Keratinocyte (primary cell): ENCODE measurements around the gene ATXN3L. TPM values are rescaled to one million over a fixed set of nuclear protein-coding genes. Genes with fewer than 3 reads are reported as not detected.

Experiments
- DNase-seq: peaks from one replicate; pipeline ENCODE4 v3.0.0-alpha.2; 2011; ENCODE audit warnings: low read depth, missing footprints, low spot score
- FAIRE-seq: peaks from 2 replicates; lab custom pipeline; 2011; peaks lifted over from hg19 to GRCh38; lab: Jason Lieb, UNC
- H2AFZ ChIP-seq: 2 replicates; pipeline ENCODE4 v1.6.0; 2012; ENCODE audit warnings: low read length, control low read depth, inconsistent platforms; ENCODE audit not compliant: control insufficient read depth
- H3K27ac ChIP-seq: 2 replicates; pipeline ENCODE4 v1.5.1; 2011; ENCODE audit warnings: low read length; ENCODE audit not compliant: control insufficient read depth, insufficient read depth
- H3K27me3 ChIP-seq: 3 replicates; pipeline ENCODE4 v1.6.0; 2011; ENCODE audit warnings: low read length; ENCODE audit not compliant: control insufficient read depth, insufficient read depth; ENCODE audit errors: extremely low read depth
- H3K36me3 ChIP-seq, 2 experiments: 2 replicates in 1 of 2; 3 replicates in 1 of 2; pipeline ENCODE4 v1.5.1; 2011; ENCODE audit warnings: low read length in 2 of 2, mild to moderate bottlenecking in 1 of 2; ENCODE audit not compliant: control insufficient read depth in 2 of 2, insufficient read depth in 2 of 2; ENCODE audit errors: extremely low read depth in 1 of 2
- H3K4me1 ChIP-seq: 3 replicates; pipeline ENCODE4 v1.5.1; 2011; ENCODE audit warnings: low read length; ENCODE audit not compliant: control insufficient read depth, insufficient read depth; ENCODE audit errors: extremely low read depth
- H3K4me2 ChIP-seq: 3 replicates; pipeline ENCODE4 v1.6.0; 2011; ENCODE audit warnings: low read depth, low read length; ENCODE audit not compliant: control insufficient read depth, insufficient read depth; ENCODE audit errors: extremely low read depth
- H3K4me3 ChIP-seq, 3 experiments: fragments of 200-600 bp in 1 of 3; sonication (generic) in 1 of 3; 2 replicates in 2 of 3; 3 replicates in 1 of 3; pipeline ENCODE4 v1.5.1; 2011 to 2016; ENCODE audit warnings: low read length in 3 of 3, mild to moderate bottlenecking in 3 of 3, control low read depth in 2 of 3, inconsistent platforms in 1 of 3, low read depth in 1 of 3, mixed read lengths in 1 of 3, mixed run types in 1 of 3, moderate library complexity in 1 of 3; ENCODE audit not compliant: control insufficient read depth in 2 of 3, insufficient read depth in 2 of 3; ENCODE audit errors: extremely low read depth in 1 of 3
- H3K79me2 ChIP-seq: 2 replicates; pipeline ENCODE4 v1.6.0; 2012; ENCODE audit warnings: low read length; ENCODE audit not compliant: control insufficient read depth, insufficient read depth
- H3K9ac ChIP-seq: 3 replicates; pipeline ENCODE4 v1.6.0; 2011; ENCODE audit warnings: low read length; ENCODE audit not compliant: control insufficient read depth, insufficient read depth; ENCODE audit errors: extremely low read depth
- H3K9me1 ChIP-seq: 3 replicates; pipeline ENCODE4 v1.6.0; 2011; ENCODE audit warnings: low read length; ENCODE audit not compliant: control insufficient read depth, insufficient read depth; ENCODE audit errors: extremely low read depth
- H3K9me3 ChIP-seq: 2 replicates; pipeline ENCODE4 v1.5.1; 2012; ENCODE audit warnings: low read depth, low read length; ENCODE audit not compliant: control insufficient read depth
- H4K20me1 ChIP-seq: 3 replicates; pipeline ENCODE4 v1.6.0; 2011; ENCODE audit warnings: low read length; ENCODE audit not compliant: control insufficient read depth, insufficient read depth; ENCODE audit errors: extremely low read depth
- EZH2 ChIP-seq: IDR thresholded peaks from one replicate; pipeline ENCODE4 v1.6.1; 2012; ENCODE audit warnings: inconsistent platforms, mild to moderate bottlenecking, low read length, moderate library complexity
- dilution Hi-C: fragments of 300-500 bp; cut with MboI; formaldehyde crosslinking; loops from one replicate; pipeline ENCODE4 v1.7.0; 2020; ENCODE audit warnings: low sequenced_read_pairs; ENCODE audit not compliant: extremely low pct_ligation_motif_present
- polyA plus RNA-seq, 5 experiments: library from polyadenylated mRNA; depleted of rRNA in 3 of 5; stranded (reverse) in 3 of 5; stranded (forward) in 1 of 5; unstranded in 1 of 5; fragments of >200 nt; gene quantifications; 1 replicate in 1 of 5; 2 replicates in 3 of 5; 3 replicates in 1 of 5; pipeline versions ENCODE4 v1.2.1 to v1.2.3, GENCODE V29; 2011 to 2012; ENCODE audit warnings: missing spikeins in 2 of 5, low read depth in 1 of 5, low replicate concordance in 1 of 5
- TF ChIP-seq, protein P1 (sequence below), 3 experiments: IDR thresholded peaks in 1 of 3; conservative IDR thresholded peaks in 1 of 3; optimal IDR thresholded peaks in 1 of 3; 2 replicates in 2 of 3; 3 replicates in 1 of 3; pipeline versions ENCODE3 to v1.5.1; 2011; ENCODE audit warnings: low read length in 3 of 3, mild to moderate bottlenecking in 3 of 3, moderate library complexity in 2 of 3, control low read depth in 1 of 3, inconsistent platforms in 1 of 3; ENCODE audit not compliant: insufficient read depth in 2 of 3; ENCODE audit errors: extremely low read depth in 1 of 3

Gene ATXN3L
- polyA plus RNA-seq, 1 donor (not counting 4 experiments of a cell fraction or from before 2014, with no cell fraction given), result not detected

- H3K27ac ChIP-seq, result no peak overlapping the region
- FAIRE-seq (no peak), DNase-seq (no peak)
- dilution Hi-C loops, result no loop called here
- no peaks in the 10 kb centered on the region for H3K4me1 ChIP-seq
- no peak overlapping the region for H3K4me3 ChIP-seq
- no peaks in the 10 kb centered on the region for H3K9me1 ChIP-seq
- no peak overlapping the region for H2AFZ ChIP-seq
- no peaks in the 10 kb centered on the region for H3K79me2 ChIP-seq
- no peak overlapping the region for H3K9ac ChIP-seq
- H3K36me3 ChIP-seq, result no peaks in the 10 kb centered on the region
- no peak overlapping the region for H3K4me2 ChIP-seq
- TF ChIP-seq EZH2, result no peak
- TF ChIP-seq, protein P1, sequence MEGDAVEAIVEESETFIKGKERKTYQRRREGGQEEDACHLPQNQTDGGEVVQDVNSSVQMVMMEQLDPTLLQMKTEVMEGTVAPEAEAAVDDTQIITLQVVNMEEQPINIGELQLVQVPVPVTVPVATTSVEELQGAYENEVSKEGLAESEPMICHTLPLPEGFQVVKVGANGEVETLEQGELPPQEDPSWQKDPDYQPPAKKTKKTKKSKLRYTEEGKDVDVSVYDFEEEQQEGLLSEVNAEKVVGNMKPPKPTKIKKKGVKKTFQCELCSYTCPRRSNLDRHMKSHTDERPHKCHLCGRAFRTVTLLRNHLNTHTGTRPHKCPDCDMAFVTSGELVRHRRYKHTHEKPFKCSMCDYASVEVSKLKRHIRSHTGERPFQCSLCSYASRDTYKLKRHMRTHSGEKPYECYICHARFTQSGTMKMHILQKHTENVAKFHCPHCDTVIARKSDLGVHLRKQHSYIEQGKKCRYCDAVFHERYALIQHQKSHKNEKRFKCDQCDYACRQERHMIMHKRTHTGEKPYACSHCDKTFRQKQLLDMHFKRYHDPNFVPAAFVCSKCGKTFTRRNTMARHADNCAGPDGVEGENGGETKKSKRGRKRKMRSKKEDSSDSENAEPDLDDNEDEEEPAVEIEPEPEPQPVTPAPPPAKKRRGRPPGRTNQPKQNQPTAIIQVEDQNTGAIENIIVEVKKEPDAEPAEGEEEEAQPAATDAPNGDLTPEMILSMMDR (optimal IDR thresholded peaks at IDR 0.05 in 1 of 3, IDR thresholded peaks at IDR 0.05 in 1 of 3, conservative IDR thresholded peaks at IDR 0.05 in 1 of 3; ENCODE audit: extremely low read depth in 1 of 3, insufficient read depth in 2 of 3, low read length in 3 of 3), result no peak
- H3K9me3 ChIP-seq, result no peaks in the 10 kb centered on the region
- no peaks in the 10 kb centered on the region for H3K27me3 ChIP-seq
- H4K20me1 ChIP-seq, result no peaks in the 10 kb centered on the region
Observed at GRCh38 chrX:13277539-13277938, 42.3 kb downstream of the ATXN3L start.

DNA sequence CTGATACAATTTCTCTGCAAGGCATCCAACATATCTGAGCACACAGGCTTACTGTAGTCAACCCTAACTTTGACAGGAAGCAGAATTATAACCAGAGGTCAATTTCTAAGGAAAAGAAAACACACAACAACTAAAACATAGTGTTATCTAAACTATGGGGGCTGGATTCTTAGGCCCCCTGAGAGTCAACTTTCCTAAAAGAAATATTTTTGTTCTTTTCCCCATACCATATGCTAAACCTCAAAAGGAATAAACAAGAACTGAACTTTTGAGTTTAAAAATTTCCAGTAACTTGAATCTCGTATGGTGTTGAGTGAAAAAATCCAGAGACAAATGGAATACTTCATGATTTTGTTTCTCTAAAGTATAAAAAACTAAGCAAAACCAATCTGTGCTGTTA, 42.9 kb downstream of the ATXN3L start:
- Histone ChIP-seq H3K36me3 (no peaks in the 10 kb centered on the region), H2AFZ (no peak overlapping the region), H3K4me2 (no peak overlapping the region), H3K79me2 (no peaks in the 10 kb centered on the region), H3K9me1 (no peaks in the 10 kb centered on the region), H4K20me1 (no peaks in the 10 kb centered on the region), H3K4me1 (no peaks in the 10 kb centered on the region), H3K9ac (no peak overlapping the region), H3K27me3 (no peaks in the 10 kb centered on the region), H3K27ac (no peak overlapping the region), H3K9me3 (no peaks in the 10 kb centered on the region), H3K4me3 (no peak overlapping the region)
- DNase-seq (no peak), FAIRE-seq (no peak)
- dilution Hi-C loops, result no loop called here
- no peak for TF ChIP-seq EZH2
- TF ChIP-seq, protein P1 (optimal IDR thresholded peaks at IDR 0.05 in 1 of 3, IDR thresholded peaks at IDR 0.05 in 1 of 3, conservative IDR thresholded peaks at IDR 0.05 in 1 of 3; ENCODE audit: extremely low read depth in 1 of 3, insufficient read depth in 2 of 3, low read length in 3 of 3), result no peak
